GM21528 (cell line): Measurements from ENCODE around the gene SARM1.

Experiments used
- ATAC-seq: cut with Tn5 transposase; IDR thresholded peaks from one replicate; pipeline ENCODE4 v1.9.1; 2021; ENCODE audit warnings: mild to moderate bottlenecking, moderate library complexity; ENCODE audit not compliant: unreplicated experiment, low FRiP score

Gene SARM1

DNA sequence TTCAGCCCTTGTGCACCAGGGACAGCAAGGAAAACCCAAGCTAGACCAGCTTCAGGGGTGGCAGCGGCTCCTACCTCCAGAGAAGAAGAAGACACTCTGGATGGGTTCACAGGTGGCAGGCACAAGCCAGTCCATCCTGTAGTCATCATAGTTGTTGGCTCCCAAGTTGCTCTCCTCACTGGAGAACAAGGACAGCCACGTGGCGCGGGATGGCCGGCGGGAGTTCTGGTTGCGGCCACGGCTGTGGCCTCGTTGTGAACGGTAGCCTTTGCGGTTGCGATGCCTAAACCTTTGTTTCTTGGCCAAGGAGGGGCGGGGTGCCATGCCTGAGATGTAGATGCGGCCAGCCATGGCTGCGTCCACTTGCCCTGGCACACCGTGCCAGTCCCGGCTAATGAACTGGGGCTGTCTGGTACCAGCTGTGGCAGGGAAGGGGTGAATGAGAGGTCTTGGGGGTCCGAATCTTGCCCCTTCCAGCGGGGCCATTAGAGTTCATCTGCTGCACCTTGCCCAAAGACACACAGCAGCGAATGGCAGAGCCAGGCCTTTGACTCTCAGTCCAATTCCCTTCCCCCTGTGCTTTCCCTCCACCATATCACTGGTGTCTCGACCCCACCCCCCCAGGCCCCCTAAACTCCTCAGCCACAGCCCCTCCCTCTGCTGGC is 3.7 kb upstream of the SARM1 start:
- no peak for ATAC-seq

GRCh38 chr17:28368306-28368831 is 3.1 kb upstream of the SARM1 start:
- no peak for ATAC-seq

- ATAC-seq: no peak
These were observed 2.4 kb upstream of the SARM1 start for GRCh38 chr17:28368915-28369683.

DNA sequence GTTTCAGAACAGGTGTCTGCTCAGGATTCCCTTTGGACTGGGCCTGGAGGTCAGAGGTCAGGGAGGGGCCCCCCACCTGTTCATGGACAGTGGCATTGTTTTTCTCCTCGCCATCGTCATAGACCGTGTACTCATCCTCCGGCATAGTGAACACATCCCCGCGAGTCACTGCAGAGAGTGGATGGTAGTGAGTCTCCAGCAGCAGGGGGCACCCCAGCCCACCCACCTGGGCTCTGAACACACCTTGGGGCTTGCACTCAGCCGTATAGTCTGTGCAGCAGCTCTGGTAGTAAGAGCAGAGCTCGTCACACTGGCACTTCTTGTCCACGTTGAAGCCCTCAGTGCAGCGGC is 1.8 kb upstream of the SARM1 start:
- ATAC-seq: no peak

GRCh38 chr17:28370035-28370743 is 1.3 kb upstream of the SARM1 start, which contains the start of gene VTN:
Gene VTN (minus strand): TSS chr17:28370307. CDS start chr17:28370203, 104 bp downstream.
- ATAC-seq: no peak

DNA sequence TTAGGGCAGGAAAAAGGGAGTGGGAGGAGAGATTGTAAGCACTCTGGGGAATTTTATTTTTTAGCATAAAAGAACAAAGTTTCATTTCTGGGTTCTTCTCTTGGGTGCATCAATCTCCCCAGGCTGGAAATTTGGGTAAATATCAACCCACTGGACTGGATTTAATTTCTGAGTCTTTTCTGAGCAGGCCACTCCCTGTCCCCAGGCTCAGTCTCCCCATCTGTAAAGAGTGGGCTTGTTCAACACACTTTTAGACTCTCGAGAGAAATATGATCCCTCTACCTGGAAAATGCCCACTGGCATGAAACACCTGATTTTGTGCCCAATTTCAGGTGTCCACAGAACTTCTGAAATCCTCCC is 770 bp upstream of the SARM1 start:
- ATAC-seq: no peak

- ATAC-seq: peak; percentile 20
These were observed 880 bp downstream of the SARM1 start for GRCh38 chr17:28372203-28372944.

DNA sequence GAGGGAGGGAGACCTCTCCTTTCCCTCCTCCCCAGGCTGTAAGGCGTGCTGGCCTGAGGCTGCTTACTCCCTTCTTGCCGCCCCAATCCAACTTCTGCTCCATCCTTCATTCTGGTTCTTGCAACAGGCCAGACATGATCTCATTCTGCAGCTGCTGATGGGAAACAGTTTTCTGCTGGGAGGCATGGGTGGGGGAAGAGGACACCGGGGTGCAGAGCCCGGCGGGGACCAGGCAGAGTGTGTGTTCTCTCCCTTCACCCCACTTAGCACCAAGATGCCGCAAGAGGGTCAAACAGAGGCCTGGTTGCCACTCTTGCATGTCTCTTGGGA is 1.4 kb downstream of the SARM1 start:
- ATAC-seq: no peak

DNA sequence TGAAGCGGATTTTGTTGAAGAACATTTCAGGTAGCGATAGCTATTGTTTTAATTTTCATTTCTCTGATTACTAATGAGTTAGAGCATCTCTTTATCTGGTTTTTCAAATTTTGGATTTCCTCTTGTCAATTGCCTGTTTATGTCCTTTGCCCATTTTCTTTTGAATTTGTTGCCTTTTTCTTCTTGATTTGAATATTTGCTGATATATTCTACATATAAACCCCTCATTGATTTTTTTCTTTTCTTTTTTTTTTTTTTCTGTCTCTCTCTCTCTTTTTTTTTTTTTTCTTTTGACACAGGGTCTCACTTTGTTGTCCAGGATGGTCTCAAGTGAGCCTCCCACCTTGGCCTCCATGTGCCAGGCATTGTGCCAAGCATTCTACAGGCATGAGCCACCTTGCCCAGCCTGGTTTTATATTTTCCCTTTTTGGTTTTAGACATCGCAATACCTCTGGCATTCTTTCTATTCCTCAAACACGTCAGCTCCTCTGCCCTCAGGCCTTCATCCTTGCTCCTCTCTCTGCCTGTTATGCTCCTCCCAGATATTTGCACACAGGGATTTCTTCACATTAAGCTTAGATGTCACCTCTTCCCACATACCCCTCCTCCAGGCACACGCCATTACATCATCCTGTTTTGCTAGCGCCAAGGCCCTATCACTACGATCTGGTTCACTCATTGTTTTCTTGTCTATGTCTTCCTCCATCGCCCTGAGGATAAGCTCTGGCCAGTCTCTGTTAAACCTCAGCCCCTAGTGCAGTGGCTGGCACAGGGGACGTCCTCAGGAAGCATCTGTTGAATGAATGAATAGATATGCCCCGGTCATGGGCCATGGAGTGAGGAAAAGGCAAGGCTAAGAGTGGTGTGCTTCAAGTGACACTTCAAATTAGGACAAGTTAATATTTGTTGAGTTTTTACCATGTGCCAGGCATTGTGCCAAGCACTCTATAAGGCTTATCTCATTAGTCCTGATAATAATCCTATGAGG is 8.6 kb downstream of the SARM1 start:
- ATAC-seq: no peak

DNA sequence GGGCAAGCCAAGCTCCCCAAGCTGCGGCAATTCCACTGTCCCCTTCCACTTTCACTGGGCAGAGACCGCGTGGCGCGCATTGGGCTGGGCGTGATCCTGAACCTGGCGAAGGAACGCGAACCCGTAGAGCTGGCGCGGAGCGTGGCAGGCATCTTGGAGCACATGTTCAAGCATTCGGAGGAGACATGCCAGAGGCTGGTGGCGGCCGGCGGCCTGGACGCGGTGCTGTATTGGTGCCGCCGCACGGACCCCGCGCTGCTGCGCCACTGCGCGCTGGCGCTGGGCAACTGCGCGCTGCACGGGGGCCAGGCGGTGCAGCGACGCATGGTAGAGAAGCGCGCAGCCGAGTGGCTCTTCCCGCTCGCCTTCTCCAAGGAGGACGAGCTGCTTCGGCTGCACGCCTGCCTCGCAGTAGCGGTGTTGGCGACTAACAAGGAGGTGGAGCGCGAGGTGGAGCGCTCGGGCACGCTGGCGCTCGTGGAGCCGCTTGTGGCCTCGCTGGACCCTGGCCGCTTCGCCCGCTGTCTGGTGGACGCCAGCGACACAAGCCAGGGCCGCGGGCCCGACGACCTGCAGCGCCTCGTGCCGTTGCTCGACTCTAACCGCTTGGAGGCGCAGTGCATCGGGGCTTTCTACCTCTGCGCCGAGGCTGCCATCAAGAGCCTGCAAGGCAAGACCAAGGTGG is 9.8 kb downstream of the SARM1 start:
- ATAC-seq: no peak

- ATAC-seq: peak; percentile 67
These were observed 13.0 kb downstream of the SARM1 start for GRCh38 chr17:28384281-28385036.

GRCh38 chr17:28385037-28385400 is 13.5 kb downstream of the SARM1 start:
- ATAC-seq: no peak

GRCh38 chr17:28385406-28385805 is 13.9 kb downstream of the SARM1 start:
- no peak for ATAC-seq

GRCh38 chr17:28386391-28386790 is 14.9 kb downstream of the SARM1 start:
- no peak for ATAC-seq

GRCh38 chr17:28388106-28388505 is 16.6 kb downstream of the SARM1 start:
- no peak for ATAC-seq

DNA sequence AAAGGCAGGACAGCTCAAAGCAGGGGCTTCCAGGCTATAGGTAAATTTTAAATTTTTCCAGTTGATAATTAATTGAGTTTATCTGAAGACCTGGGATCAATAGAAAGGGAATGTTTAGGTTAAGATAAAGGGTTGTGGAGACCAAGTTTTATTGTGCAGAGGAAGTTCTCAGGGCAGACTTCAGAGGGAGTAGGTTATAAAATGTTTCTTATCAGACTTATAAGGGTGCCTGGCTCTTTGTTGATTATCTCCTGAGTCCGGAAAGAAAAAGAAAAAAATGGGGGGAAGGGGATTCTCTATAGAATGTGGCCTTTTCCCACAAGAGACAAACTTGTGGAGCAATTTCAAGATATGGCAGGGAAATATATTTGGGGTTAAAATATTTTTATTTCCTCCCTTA is 18.6 kb downstream of the SARM1 start:
- ATAC-seq: no peak

DNA sequence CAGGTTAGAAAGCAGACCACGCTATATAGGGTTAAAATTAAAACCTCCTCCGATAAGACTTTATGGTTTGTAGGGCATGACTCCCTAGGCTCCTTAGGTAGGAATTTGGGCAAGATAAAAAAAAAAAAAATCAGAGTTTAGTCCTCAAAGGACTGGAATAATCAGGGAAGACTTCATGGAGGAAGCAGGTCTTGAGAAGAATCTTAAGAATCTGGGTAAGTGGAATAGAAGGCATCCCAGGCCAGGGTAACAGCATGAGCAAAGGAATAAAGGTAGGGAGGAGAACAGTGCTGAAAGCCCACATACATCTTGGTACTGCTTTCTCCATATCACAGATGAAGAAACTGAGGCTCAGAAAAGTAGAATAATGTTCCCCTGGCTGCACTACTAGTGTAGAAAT is 19.1 kb downstream of the SARM1 start:
- ATAC-seq: no peak

DNA sequence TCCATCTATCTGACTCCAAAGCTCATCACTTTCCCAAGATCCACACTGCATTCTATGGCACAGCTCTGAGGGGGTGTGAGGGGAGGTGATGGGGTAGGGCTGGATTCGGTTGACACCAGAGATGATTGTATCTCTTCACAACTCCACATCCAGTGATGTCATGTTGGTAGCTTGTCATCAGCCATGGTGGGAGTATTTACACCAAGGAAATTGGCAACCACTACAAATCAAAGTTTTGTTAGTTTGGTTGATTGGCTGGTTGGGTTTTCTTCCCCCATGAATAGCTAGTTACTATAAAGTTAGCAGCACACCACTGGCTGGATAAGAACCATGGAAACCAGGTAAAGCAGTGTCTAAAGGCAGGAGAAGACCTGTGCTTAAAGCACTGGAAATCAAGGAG is 19.5 kb downstream of the SARM1 start:
- no peak for ATAC-seq
